Heart right ventricle (tissue), 16 donors: ENCODE results near the gene AFMID. TPM values are rescaled to one million over a fixed set of nuclear protein-coding genes. Genes with fewer than 3 reads are reported as not detected.
"Not testable (repeated sequence)": the region's sequence is repeated elsewhere in the genome, so short reads cannot be mapped to it uniquely, and the experiment has no call there.

Experiments
- ATAC-seq, 8 donors: fragments of 200-7000 bp; cut with Tn5 transposase; one replicate each; pipeline ENCODE4 v1.9.1; 2020; ENCODE audit warnings: mild to moderate bottlenecking in 8 of 8, moderate library complexity in 8 of 8, moderate number of reproducible peaks in 1 of 8
- DNase-seq, 2 donors: peaks; one replicate each; pipeline ENCODE4 v3.0.0-alpha.2; 2020
- H3K27ac ChIP-seq, 10 donors: fragments of 200-600 bp; sonication (generic) in 2 of 10; one replicate each; pipeline versions ENCODE4 v1.5.0 to v1.8.0; 2020 to 2022; ENCODE audit warnings: mild to moderate bottlenecking in 3 of 10
- H3K27me3 ChIP-seq, 7 donors: fragments of 200-600 bp; one replicate each; pipeline ENCODE4 v1.8.0; 2021 to 2022; ENCODE audit warnings: mild to moderate bottlenecking in 2 of 7
- H3K36me3 ChIP-seq, 9 donors: fragments of 200-600 bp; sonication (generic) in 1 of 9; one replicate each; pipeline versions ENCODE4 v1.5.0 to v1.8.0; 2020 to 2022; ENCODE audit warnings: mild to moderate bottlenecking in 2 of 9
- H3K4me1 ChIP-seq, 9 donors: fragments of 200-600 bp; sonication (generic) in 1 of 9; one replicate each; pipeline versions ENCODE4 v1.5.0 to v1.8.0; 2020 to 2022; ENCODE audit warnings: mild to moderate bottlenecking in 4 of 9
- H3K4me3 ChIP-seq, 10 donors: fragments of 200-600 bp; sonication (generic) in 2 of 10; one replicate each; pipeline versions ENCODE4 v1.5.0 to v1.8.0; 2020 to 2022; ENCODE audit warnings: mild to moderate bottlenecking in 7 of 10, moderate library complexity in 2 of 10
- H3K9me3 ChIP-seq, 11 donors: fragments of 200-600 bp in 10 of 11; sonication (generic) in 2 of 11; one replicate each; pipeline versions ENCODE4 v1.5.0 to v1.8.0; 2013 to 2022; ENCODE audit warnings: mild to moderate bottlenecking in 2 of 11, control low read depth in 1 of 11, moderate library complexity in 1 of 11
- WGBS, 2 donors: extraction: QIAGEN DNeasy Blood & Tissue Kit; methylation state at CpG; one replicate each; pipeline ENCODE4 v1.1.7; 2013; ENCODE audit warnings: inconsistent platforms in 1 of 2; 5-methylcytosine and 5-hydroxymethylcytosine counted together
- intact Hi-C, 10 donors: fragments of 100-400 bp; cut with DNase I; formaldehyde crosslinking; loops; one replicate each; pipeline versions ENCODE4 v1.11.1 to v1.14.2; 2022
- long read RNA-seq, 3 donors: library from polyadenylated mRNA; unstranded; transcript quantifications; one replicate each; pipeline ENCODE4 v2.0.0, GENCODE V29; 2020 to 2021
- polyA plus RNA-seq, 2 donors: library from polyadenylated mRNA; stranded (reverse); fragments of 200-250 nt; gene quantifications; one replicate each; pipeline ENCODE4 v1.2.3, GENCODE V29; 2013
- total RNA-seq, 10 donors: library from RNA; stranded (reverse); fragmentation: NEBNext Ultra II Directional in 3 of 10; extraction: Animal tissue kit (Norgen Biotek cat#: 25700) in 3 of 10; gene quantifications; one replicate each; pipeline versions ENCODE4 v1.2.1 to v1.2.4, GENCODE V29; 2021 to 2023
- TF ChIP-seq, protein P1 (sequence below), 9 donors: fragments of 200-600 bp; sonication (generic) in 2 of 9; IDR thresholded peaks; one replicate each; pipeline versions ENCODE4 v1.5.0 to v1.8.0; 2021 to 2022; ENCODE audit warnings: antibody characterized with exemption in 9 of 9, mild to moderate bottlenecking in 5 of 9, moderate library complexity in 1 of 9
- donor health status: Arrhythmogenic right ventricular cardiomyopathy.
- donor health status: ischemic (EF 13 %, LVEDD 7.1; RV severe dilation, severe dysfunction).
- donor health status: healthy with polysubstance abuse.
- donor health status: DM: no; HTN: yes; CAD: no.
- donor health status: DM: no; HTN: no; CAD: no.
- donor health status: ischemic (EF 25% LVEDD 6.9; RV normal size, moderate dysfunction).
- donor health status: ischemic (EF 25% LVEDD 5.7; RV mildly dilated, moderate dysfunction).
- donor health status: healthy.
- donor health status: DM: yes; HTN: yes; CAD: no.
- donor health status: Ischemic cardiomyopathy.
- donor health status: ischemic (EF 35%, LVEDD 5.7; RV mildly dilated, moderate dysfunction).
- donor health status: nonischemic (EF 11% LVEDD 7.7; RV severe dilation, severe dysfunction).
- donor health status: DM: yes; HTN: yes; CAD: no.
- donor health status: PGD.
- donor health status: ischemic (EF 29% LVEDD 5.4; RV normal size, mild dysfunction).
- donor health status: nonischemic (EF 23%, LVEDD 6.1; RV moderate dilation, normal function).

The AFMID gene, protein sequence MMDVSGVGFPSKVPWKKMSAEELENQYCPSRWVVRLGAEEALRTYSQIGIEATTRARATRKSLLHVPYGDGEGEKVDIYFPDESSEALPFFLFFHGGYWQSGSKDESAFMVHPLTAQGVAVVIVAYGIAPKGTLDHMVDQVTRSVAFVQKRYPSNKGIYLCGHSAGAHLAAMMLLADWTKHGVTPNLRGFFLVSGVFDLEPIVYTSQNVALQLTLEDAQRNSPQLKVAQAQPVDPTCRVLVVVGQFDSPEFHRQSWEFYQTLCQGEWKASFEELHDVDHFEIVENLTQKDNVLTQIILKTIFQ
- total RNA-seq (10 to 100 TPM; 23.7 to 42.4 (median 28.7) TPM), polyA plus RNA-seq (10 to 100 TPM; 13.0 to 17.3 TPM)
- long read RNA-seq, donor 1, partial matches to known transcripts: 0 of 4 reads
- long read RNA-seq, donor 1, other reads (novel, unspliced or antisense): 4 of 4 reads
- long read RNA-seq, donor 2, partial matches to known transcripts: 0 of 10 reads
- long read RNA-seq, donor 2, other reads (novel, unspliced or antisense): 10 of 10 reads
- long read RNA-seq, donor 3, partial matches to known transcripts: 0 of 2 reads
- long read RNA-seq, donor 3, other reads (novel, unspliced or antisense): 0 of 2 reads

GRCh38 chr17:78186692-78187595 is at the start of gene AFMID, which contains the start of gene TK1:
Gene AFMID (plus strand): TSS chr17:78187362. CDS start chr17:78187371, 9 bp downstream.
Gene TK1 (minus strand): TSS chr17:78187052. CDS start chr17:78186994, 58 bp downstream.
- WGBS, 2 donors: 4% methylated on average over 57 of the region's 57 CpGs
- TF ChIP-seq, protein P1, sequence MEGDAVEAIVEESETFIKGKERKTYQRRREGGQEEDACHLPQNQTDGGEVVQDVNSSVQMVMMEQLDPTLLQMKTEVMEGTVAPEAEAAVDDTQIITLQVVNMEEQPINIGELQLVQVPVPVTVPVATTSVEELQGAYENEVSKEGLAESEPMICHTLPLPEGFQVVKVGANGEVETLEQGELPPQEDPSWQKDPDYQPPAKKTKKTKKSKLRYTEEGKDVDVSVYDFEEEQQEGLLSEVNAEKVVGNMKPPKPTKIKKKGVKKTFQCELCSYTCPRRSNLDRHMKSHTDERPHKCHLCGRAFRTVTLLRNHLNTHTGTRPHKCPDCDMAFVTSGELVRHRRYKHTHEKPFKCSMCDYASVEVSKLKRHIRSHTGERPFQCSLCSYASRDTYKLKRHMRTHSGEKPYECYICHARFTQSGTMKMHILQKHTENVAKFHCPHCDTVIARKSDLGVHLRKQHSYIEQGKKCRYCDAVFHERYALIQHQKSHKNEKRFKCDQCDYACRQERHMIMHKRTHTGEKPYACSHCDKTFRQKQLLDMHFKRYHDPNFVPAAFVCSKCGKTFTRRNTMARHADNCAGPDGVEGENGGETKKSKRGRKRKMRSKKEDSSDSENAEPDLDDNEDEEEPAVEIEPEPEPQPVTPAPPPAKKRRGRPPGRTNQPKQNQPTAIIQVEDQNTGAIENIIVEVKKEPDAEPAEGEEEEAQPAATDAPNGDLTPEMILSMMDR (IDR thresholded peaks at IDR 0.05): peak; percentile 61 to 91 (median 86)
- intact Hi-C loops: loop anchor here in 2 of 10 donors (5.0 kb wide), 1 partner anchor 65 kb away; no protein-coding TSS in a partner anchor

GRCh38 chr17:78137392-78138203 is 49.6 kb upstream of the AFMID start:
- H3K4me3 ChIP-seq: peak overlapping the region in 1 of 10 donors; percentile 5
- peaks cover 0 to 50% (median 0%) of the 10 kb centered on the region in 9 donors for H3K36me3 ChIP-seq
- TF ChIP-seq, protein P1 (IDR thresholded peaks at IDR 0.05): peak in 7 of 9 donors; percentile 10 to 39 (median 23)
- ATAC-seq (no peak), DNase-seq (no peak)
- 67 to 69% methylated on average over 26 of the region's 26 CpGs for WGBS, 2 donors
- intact Hi-C loops: no loop called here
- peaks cover 0 to 65% (median 24%) of the 10 kb centered on the region in 9 donors for H3K4me1 ChIP-seq
- H3K9me3 ChIP-seq: no peaks in the 10 kb centered on the region
- no peaks in the 10 kb centered on the region for H3K27me3 ChIP-seq
- peak overlapping the region in 1 of 10 donors; percentile 44 for H3K27ac ChIP-seq

More at GRCh38 chr17:78186692-78187595, at the start of gene AFMID, which contains the start of gene TK1:
- DNase-seq (peak; percentile 96 to 98), ATAC-seq (peak; percentile 97 to 99 (median 98))
- peak within 1 kb of the TSS in 8 of 10 donors; percentile 7 to 84 (median 61) for H3K27ac ChIP-seq
- no peaks in the 10 kb centered on the region for H3K27me3 ChIP-seq
- peaks cover 0 to 21% (median 0%) of the 10 kb centered on the region in 9 donors for H3K36me3 ChIP-seq
- peak within 1 kb of the TSS; percentile 29 to 62 (median 53) for H3K4me3 ChIP-seq
- H3K4me1 ChIP-seq: peaks cover 3 to 36% (median 18%) of the 10 kb centered on the region in 9 donors
- no peaks in the 10 kb centered on the region for H3K9me3 ChIP-seq

DNA sequence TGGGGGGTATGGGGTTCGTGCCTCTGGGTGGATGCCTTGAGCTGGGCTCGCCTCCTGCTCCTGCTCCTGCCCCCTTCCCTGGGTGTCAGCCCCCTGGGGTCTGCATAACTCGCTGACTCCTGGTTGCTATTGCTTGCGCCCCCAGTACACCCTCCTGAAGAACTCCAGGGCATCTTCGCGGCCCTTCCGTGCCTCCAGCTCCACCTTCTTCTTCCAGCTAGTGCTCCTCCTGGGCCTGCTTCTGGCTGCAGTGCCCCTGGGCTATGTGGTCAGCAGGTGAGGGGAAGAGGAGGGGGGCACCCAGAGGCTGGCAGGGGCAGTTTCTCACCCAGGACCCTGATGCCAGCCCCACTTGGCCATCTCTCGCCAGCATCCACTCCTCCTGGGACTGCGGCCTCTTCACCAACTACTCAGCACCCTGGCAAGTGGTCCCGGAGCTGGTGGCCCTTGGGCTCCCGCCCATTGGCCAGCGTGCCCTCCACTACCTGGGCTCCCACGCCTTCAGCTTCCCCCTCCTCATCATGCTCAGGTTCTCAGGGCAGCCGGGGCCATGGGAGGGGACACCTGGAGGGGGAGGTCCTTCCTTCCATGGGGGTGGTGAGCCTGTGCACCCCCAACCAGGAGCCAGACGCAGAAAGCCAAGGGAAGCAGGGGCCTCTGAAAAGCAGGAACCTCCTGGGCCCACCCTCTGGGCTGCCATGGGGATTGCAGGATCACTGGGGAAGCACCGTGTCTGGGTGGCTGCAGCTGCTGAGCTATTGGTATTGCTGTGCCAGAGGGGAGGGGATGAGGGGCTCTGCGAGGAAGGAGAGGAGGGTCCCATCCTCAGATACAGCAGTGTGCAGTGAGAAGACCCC is 48.7 kb upstream of the AFMID start:
- Histone ChIP-seq H3K27ac (no peak overlapping the region), H3K4me3 (no peak overlapping the region), H3K9me3 (no peaks in the 10 kb centered on the region), H3K27me3 (no peaks in the 10 kb centered on the region), H3K4me1 (peaks cover 0 to 60% (median 27%) of the 10 kb centered on the region in 9 donors), H3K36me3 (peaks cover 0 to 47% (median 0%) of the 10 kb centered on the region in 9 donors)
- intact Hi-C loops: no loop called here
- TF ChIP-seq, protein P1 (IDR thresholded peaks at IDR 0.05): no peak
- ATAC-seq (no peak), DNase-seq (no peak)
- 88% methylated on average over 17 of the region's 17 CpGs for WGBS, 2 donors

- ATAC-seq, H3K27me3 ChIP-seq, H3K4me3 ChIP-seq, H3K9me3 ChIP-seq, DNase-seq: not testable (repeated sequence)
- peak overlapping the region in 1 of 10 donors; percentile 46 for H3K27ac ChIP-seq
- peaks cover 8 to 60% (median 34%) of the 10 kb centered on the region in 9 donors for H3K4me1 ChIP-seq
- intact Hi-C loops: loop anchor here in 1 of 10 donors (5.0 kb wide), 1 partner anchor 37 kb away; no protein-coding TSS in a partner anchor
- 92 to 95% methylated on average over 12 of the region's 12 CpGs for WGBS, 2 donors
- H3K36me3 ChIP-seq: peaks cover 0 to 34% (median 0%) of the 10 kb centered on the region in 9 donors
Observed at GRCh38 chr17:78139861-78140168, 47.3 kb upstream of the AFMID start.
